HG03354 (cell line): ENCODE results near the gene ANKRD62.

Experiments
- ATAC-seq: cut with Tn5 transposase; IDR thresholded peaks from one replicate; pipeline ENCODE4 v1.9.1; 2021; ENCODE audit warnings: mild to moderate bottlenecking; ENCODE audit not compliant: unreplicated experiment, poor library complexity, severe bottlenecking

ANKRD62 gene

DNA sequence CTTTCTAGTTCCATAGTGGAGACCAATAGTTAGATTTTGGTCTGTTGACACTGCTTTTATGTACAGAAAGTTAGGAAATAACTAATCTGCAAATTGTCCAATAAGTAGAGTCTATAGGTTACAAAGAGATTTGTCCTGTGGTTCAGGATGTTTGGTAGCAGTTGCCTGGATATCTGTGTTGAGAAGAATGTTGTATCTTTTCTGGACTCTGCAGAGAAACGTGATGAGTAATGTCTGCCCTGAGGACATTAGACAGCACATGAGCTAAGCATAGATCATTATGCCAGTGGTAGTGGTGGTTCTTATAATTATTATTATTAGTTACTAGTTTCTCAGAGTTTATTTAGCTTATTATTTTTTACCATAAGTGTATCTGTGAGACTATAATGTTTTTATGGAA, 65.8 kb downstream of the ANKRD62 start:
- ATAC-seq = no peak

DNA sequence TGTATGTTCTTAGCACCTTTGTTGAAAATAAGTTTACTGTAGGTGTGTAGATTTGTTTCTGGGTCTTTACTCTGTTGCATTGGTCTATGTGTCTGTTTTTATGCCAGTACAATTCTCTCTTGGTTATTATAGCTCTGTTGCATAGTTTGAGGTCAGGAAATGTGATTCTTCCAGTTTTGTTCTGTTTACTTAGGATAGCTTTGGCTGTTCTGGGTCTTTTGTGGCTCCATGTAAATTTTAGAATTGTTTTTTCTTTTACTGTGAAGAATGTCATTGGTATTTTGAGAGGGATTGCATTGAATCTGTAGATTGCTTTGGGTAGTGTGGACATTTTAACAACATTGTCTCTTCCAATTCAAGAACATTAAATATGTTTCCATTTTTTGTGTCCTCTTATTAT, 69.1 kb downstream of the ANKRD62 start:
- ATAC-seq = no peak

DNA sequence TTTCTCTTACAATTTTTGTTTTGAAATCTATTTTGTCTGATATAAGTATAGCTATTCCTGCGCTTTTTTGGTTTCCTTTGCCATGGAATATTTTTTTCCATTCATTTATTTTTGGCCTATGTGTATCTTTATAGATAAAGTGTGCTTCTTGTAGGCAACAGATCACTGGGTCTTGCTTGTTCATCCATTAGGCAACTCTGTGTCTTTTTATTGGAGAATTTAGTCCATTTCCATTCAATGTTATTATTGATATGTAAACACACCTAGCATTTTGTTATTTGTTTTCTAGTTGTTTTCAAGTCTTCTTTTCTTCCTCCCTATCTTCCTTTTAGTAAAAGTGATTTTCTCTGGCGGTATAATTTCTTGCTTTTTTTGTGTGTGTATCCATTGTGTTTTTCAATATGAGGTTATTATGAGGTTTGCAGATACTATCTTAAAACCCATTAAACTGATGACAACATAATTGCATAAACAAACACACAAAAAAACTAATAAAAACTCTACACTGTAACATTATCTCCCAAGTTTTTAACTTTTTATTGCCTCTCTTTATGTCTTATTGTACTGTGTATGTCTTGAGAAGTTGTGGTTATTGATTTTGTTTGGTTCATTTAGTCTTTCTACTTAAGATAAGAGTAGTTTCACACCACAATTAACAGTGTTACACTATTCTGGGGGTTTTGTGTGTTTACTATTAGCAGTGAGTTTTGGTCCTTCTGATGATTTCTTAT, 71.6 kb downstream of the ANKRD62 start:
- ATAC-seq = no peak
